SK-N-DZ (cell line): ENCODE measurements around the gene MAP7.
"Not testable (repeated sequence)": the region's sequence is repeated elsewhere in the genome, so short reads cannot be mapped to it uniquely, and the experiment has no call there.

Experiments
- DNase-seq: peaks from one replicate; pipeline ENCODE4 v3.0.0-alpha.2; 2015; ENCODE audit warnings: low spot score

Gene MAP7

GRCh38 chr6:136506124-136506799 lies 44.0 kb downstream of the MAP7 start:
- DNase-seq, result no peak

GRCh38 chr6:136503303-136504029 lies 46.8 kb downstream of the MAP7 start:
- DNase-seq, result no peak

- DNase-seq, result no peak
Measured at GRCh38 chr6:136502786-136503185, 47.4 kb downstream of the MAP7 start.

- DNase-seq, result no peak
Measured at GRCh38 chr6:136501514-136501913, 48.7 kb downstream of the MAP7 start.

- DNase-seq, result peak; percentile 42
Measured at GRCh38 chr6:136501096-136501495, 49.1 kb downstream of the MAP7 start.

- DNase-seq, result no peak
Measured at GRCh38 chr6:136500414-136500813, 49.8 kb downstream of the MAP7 start.

- no peak for DNase-seq
Measured at GRCh38 chr6:136499370-136499769, 50.9 kb downstream of the MAP7 start.

GRCh38 chr6:136496449-136496848 lies 53.8 kb downstream of the MAP7 start:
- DNase-seq, result not testable (repeated sequence)

- no peak for DNase-seq
Measured at GRCh38 chr6:136494710-136495109, 55.5 kb downstream of the MAP7 start.

- no peak for DNase-seq
Measured at GRCh38 chr6:136494059-136494458, 56.2 kb downstream of the MAP7 start.

GRCh38 chr6:136492409-136492808 lies 57.8 kb downstream of the MAP7 start:
- DNase-seq, result peak; percentile 83

- peak; percentile 54 for DNase-seq
Measured at GRCh38 chr6:136491754-136492153, 58.5 kb downstream of the MAP7 start.

- no peak for DNase-seq
Measured at GRCh38 chr6:136491251-136491650, 59.0 kb downstream of the MAP7 start.

- DNase-seq, result not testable (repeated sequence)
Measured at GRCh38 chr6:136489689-136490033, 60.6 kb downstream of the MAP7 start.

- no peak for DNase-seq
Measured at GRCh38 chr6:136487759-136488425, 62.3 kb downstream of the MAP7 start.

GRCh38 chr6:136486357-136486756 lies 63.9 kb downstream of the MAP7 start:
- peak; percentile 39 for DNase-seq

- no peak for DNase-seq
Measured at GRCh38 chr6:136483906-136484305, 66.3 kb downstream of the MAP7 start.

- DNase-seq, result not testable (repeated sequence)
Measured at GRCh38 chr6:136483005-136483404, 67.2 kb downstream of the MAP7 start.

- no peak for DNase-seq
Measured at GRCh38 chr6:136477548-136477947, 72.7 kb downstream of the MAP7 start.

GRCh38 chr6:136475686-136476085 lies 74.5 kb downstream of the MAP7 start:
- DNase-seq, result no peak

GRCh38 chr6:136474241-136474640 lies 76.0 kb downstream of the MAP7 start:
- DNase-seq, result no peak

GRCh38 chr6:136471922-136472321 lies 78.3 kb downstream of the MAP7 start:
- no peak for DNase-seq

GRCh38 chr6:136471372-136471771 lies 78.8 kb downstream of the MAP7 start:
- no peak for DNase-seq
